Activated CD8-positive, alpha-beta memory T cell treated with anti-CD3 and anti-CD28 coated beads for 36 hours (primary cell): Measurements from ENCODE around the gene TRIM8. TPM values are rescaled to one million over a fixed set of nuclear protein-coding genes. Genes with fewer than 3 reads are reported as not detected.

Experiments
- CTCF ChIA-PET: fragments of 350-600 bp; sonication (Branson Sonifier 250); formaldehyde crosslinking; loops from one replicate; lab custom pipeline; 2021; ENCODE audit warnings: antibody characterized with exemption; lab: Charles Lee
- POLR2A ChIA-PET: fragments of 350-600 bp; sonication (Branson Sonifier 250); formaldehyde crosslinking; loops from one replicate; lab custom pipeline; 2021; ENCODE audit warnings: antibody characterized with exemption; lab: Charles Lee
- total RNA-seq, 2 experiments: library from RNA; stranded (reverse); gene quantifications; one replicate each; pipeline ENCODE4 v1.2.3, GENCODE V29; 2021

The TRIM8 gene
- total RNA-seq, 2 experiments from 2014 or later: 67.1 to 71.0 TPM

DNA sequence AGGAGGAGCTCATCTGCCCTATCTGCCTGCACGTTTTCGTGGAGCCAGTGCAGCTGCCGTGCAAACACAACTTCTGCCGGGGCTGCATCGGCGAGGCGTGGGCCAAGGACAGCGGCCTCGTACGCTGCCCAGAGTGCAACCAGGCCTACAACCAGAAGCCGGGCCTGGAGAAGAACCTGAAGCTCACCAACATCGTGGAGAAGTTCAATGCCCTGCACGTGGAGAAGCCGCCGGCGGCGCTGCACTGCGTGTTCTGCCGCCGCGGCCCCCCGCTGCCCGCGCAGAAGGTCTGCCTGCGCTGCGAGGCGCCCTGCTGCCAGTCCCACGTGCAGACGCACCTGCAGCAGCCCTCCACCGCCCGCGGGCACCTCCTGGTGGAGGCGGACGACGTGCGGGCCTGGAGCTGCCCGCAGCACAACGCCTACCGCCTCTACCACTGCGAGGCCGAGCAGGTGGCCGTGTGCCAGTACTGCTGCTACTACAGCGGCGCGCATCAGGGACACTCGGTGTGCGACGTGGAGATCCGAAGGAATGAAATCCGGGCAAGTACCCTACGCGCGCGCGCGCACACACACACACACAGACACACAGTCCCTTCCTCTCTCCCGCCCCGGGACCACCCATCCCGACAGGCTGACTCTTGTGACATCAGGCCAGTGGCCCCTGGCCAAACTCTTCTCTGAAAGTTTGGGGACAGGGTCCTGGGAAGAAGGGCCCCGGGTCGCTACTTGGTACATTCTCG lies 538 bp downstream of the TRIM8 start:
- ChIA-PET POLR2A (interaction anchor here (0.6 to 4.1 kb wide), 13 partner anchors 11 to 526 kb away, joined by 3 to 54 read pairs (median 4); partner anchors contain the start of genes ARL3, CNNM2, NFKB2 and SFXN2), CTCF (interaction anchor here (0.5 to 3.2 kb wide), 11 partner anchors 10 to 141 kb away, joined by 3 to 29 read pairs (median 4); partner anchors contain the start of genes ARL3, SFXN2 and SUFU)

- POLR2A ChIA-PET: interaction anchor here (0.6 to 4.1 kb wide), 9 partner anchors 10 to 527 kb away, joined by 3 to 54 read pairs (median 5); partner anchors contain the start of genes ARL3, CNNM2, NFKB2 and SFXN2
Observed at GRCh38 chr10:102645388-102645740, 1.1 kb downstream of the TRIM8 start.

GRCh38 chr10:102645741-102646609 lies 1.7 kb downstream of the TRIM8 start:
- ChIA-PET CTCF (interaction anchor here (0.7 to 3.2 kb wide), 11 partner anchors 11 to 240 kb away, joined by 3 to 29 read pairs (median 4); partner anchors contain the start of genes ARL3, SFXN2 and SUFU), POLR2A (interaction anchor here (0.6 to 4.1 kb wide), 12 partner anchors 13 to 533 kb away, joined by 3 to 54 read pairs (median 4); partner anchors contain the start of genes ARL3, CNNM2 and SFXN2)

More at GRCh38 chr10:102645388-102645740, 1.1 kb downstream of the TRIM8 start:
- CTCF ChIA-PET: interaction anchor here (0.7 to 3.2 kb wide), 5 partner anchors 10 to 141 kb away, joined by 3 to 29 read pairs (median 4); partner anchors contain the start of genes ARL3, SFXN2 and SUFU

DNA sequence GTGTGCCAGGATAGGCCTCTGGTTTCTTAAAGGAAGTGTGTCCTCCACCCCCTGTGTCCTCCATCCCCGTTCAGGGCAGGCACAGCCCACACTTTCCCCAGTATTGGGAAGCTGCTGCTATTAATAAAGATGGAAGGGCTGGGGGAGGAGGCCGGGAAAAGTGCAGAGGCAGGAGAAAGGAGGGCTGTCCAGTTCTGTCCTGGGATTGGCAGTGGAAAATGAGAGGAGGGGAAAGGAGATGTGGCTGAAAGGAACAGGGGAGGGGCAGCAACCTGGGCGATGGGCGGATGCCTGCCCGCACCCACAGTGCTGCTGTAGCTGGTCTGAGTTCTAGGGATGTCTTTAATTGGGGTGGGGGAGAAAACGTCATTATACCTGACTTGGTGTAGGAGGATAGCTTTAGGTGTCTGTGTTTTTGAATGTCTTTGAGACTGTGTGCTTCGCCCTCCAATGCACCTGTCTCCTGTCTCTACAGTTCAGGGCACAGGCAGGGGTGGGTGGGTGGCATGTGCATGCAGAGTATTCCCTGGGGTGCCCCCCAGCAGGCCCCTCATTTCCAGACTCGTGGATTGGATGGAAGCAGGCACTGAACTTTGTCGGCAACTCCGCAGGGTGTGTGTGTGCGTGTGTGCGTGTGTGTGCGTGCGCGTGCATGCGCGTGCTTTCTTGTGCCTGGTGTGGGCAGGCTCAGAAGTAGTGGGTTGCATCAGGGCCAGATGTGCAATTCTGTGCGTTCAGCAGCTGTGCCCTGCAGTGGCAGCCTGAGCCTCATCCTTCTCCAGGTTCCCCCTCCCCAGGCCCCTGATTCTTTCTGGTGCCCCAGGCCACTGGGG lies 2.5 kb downstream of the TRIM8 start:
- POLR2A ChIA-PET: interaction anchor here (0.6 to 4.1 kb wide), 8 partner anchors 12 to 534 kb away, joined by 3 to 54 read pairs (median 4); partner anchors contain the start of genes ARL3, CNNM2 and SFXN2

GRCh38 chr10:102647443-102648268 lies 3.4 kb downstream of the TRIM8 start:
- POLR2A ChIA-PET: interaction anchor here (0.6 to 4.1 kb wide), 4 partner anchors 13 to 197 kb away, joined by 3 to 54 read pairs (median 21); partner anchors contain the start of genes ARL3 and SFXN2
- CTCF ChIA-PET: interaction anchor here (0.6 to 1.8 kb wide), 3 partner anchors 13 to 865 kb away, joined by 3 to 5 read pairs (median 4); no protein-coding TSS in a partner anchor

More for the DNA sequence above, 2.5 kb downstream of the TRIM8 start:
- CTCF ChIA-PET: interaction anchor here (0.9 to 3.2 kb wide), 8 partner anchors 14 to 241 kb away, joined by 3 to 29 read pairs (median 4); partner anchors contain the start of genes ARL3, SFXN2 and SUFU

- CTCF ChIA-PET: interaction anchor here (0.6 to 1.4 kb wide), 2 partner anchors 21 to 865 kb away, joined by 3 read pairs; no protein-coding TSS in a partner anchor
- POLR2A ChIA-PET: interaction anchor here (0.6 kb wide), 1 partner anchor 21 kb away, joined by 3 read pairs; no protein-coding TSS in a partner anchor
Observed at GRCh38 chr10:102648269-102648888, 4.1 kb downstream of the TRIM8 start.

DNA sequence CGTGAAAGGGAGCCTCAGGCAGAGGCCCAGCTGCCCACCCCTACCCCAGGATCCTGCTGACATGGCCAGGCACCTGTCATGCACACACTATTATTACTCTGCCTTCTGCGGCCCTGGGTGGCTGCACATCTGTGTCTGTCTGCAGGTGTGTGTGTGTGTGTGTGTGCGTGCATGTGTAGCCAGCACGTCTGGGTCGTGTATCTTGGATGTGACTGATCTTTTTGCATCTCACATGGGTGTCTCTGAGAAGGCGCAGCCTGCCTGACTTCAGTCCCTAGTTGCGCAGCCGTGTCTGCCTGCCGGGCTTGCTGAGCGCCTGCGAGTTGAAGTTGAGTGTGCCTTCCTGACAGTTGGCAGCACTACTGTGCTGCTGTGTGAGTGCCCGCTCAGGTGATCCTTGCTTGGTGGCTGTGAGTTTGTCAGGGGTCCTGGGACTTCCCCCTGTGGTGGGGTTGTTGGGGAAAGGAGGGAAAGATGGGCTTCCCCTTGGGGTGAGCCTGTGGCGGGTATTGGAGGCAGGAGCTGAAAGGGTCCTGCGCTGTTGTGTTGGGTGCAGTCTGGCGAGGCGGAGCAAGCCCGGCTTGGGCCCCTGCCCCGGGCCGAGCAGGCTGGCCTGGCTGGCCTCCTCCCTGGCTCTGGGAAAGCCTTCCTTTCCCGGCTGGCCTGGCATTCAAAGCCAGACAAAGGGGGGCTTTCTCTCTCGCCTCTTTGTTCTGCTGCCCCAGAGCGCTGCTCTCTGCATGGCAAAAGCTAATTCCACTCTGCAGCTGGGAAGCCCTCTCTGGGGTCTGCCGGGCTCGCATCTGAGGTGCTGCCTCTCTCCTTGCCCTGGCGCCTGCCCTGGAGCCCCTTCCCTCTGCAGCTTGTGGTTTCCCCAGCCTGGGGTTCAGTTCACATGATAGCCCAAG lies 4.9 kb downstream of the TRIM8 start:
- POLR2A ChIA-PET: interaction anchor here (1.8 kb wide), 1 partner anchor 12 kb away, joined by 5 read pairs; no protein-coding TSS in a partner anchor
- CTCF ChIA-PET: interaction anchor here (1.3 to 1.5 kb wide), 3 partner anchors 12 to 24 kb away, joined by 3 to 4 read pairs (median 3); no protein-coding TSS in a partner anchor

DNA sequence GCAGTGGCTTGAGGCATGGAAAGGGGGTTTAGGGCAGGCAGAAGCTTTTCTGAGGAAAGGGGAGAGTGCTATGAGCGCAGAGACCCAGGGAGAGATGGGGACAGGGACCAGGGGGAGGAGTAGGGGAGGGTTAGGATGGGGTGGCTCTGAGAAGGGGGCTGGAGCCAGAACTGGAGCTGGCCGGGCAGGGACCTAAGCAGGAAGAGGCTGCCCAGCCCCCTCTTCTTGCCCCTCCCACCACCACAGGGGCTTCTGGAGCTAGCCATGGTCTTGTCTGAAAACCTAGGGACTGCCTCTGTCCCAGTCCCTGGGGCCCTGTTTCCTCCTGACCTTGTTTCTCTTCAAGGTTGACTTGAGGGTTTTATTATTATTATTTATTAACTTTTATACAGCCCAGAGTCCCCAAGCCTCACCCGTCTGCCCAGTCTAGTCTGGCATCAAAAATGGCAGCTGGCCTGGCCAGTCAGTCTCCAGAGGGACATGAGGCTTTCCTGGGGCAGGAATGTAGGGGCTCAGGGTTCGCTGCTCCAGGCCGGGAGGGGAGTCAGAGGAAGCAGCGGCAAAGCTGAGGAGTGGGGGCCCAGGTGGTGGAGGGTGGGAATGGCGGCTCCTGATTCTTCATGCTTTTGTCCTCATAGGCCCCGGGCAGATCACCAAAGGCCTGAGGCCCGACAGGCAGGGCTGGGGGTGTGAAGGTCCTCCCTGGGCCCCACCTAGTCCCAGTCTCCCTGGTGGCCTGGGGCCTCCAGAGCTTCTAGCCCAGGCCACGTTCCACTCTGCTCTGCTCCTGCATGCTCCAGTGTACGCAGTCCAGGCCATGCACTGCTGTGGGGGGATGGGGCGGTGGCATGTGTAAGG lies 5.7 kb downstream of the TRIM8 start:
- CTCF ChIA-PET: interaction anchor here (0.6 to 1.5 kb wide), 4 partner anchors 11 to 1598 kb away, joined by 3 to 4 read pairs (median 3); no protein-coding TSS in a partner anchor

GRCh38 chr10:102650655-102651454 lies 6.6 kb downstream of the TRIM8 start:
- CTCF ChIA-PET: interaction anchor here (0.6 to 1.5 kb wide), 2 partner anchors 23 to 1597 kb away, joined by 3 read pairs; no protein-coding TSS in a partner anchor

More for the DNA sequence above, 5.7 kb downstream of the TRIM8 start:
- POLR2A ChIA-PET: interaction anchor here (1.2 to 1.9 kb wide), 3 partner anchors 9 to 14 kb away, joined by 3 to 5 read pairs (median 5); no protein-coding TSS in a partner anchor

GRCh38 chr10:102651455-102652169 lies 7.3 kb downstream of the TRIM8 start:
- POLR2A ChIA-PET: interaction anchor here (0.8 to 1.9 kb wide), 4 partner anchors 7 to 61 kb away, joined by 3 to 5 read pairs (median 4); no protein-coding TSS in a partner anchor

More at GRCh38 chr10:102650655-102651454, 6.6 kb downstream of the TRIM8 start:
- POLR2A ChIA-PET: interaction anchor here (1.2 to 1.9 kb wide), 3 partner anchors 8 to 13 kb away, joined by 3 to 5 read pairs (median 5); no protein-coding TSS in a partner anchor

DNA sequence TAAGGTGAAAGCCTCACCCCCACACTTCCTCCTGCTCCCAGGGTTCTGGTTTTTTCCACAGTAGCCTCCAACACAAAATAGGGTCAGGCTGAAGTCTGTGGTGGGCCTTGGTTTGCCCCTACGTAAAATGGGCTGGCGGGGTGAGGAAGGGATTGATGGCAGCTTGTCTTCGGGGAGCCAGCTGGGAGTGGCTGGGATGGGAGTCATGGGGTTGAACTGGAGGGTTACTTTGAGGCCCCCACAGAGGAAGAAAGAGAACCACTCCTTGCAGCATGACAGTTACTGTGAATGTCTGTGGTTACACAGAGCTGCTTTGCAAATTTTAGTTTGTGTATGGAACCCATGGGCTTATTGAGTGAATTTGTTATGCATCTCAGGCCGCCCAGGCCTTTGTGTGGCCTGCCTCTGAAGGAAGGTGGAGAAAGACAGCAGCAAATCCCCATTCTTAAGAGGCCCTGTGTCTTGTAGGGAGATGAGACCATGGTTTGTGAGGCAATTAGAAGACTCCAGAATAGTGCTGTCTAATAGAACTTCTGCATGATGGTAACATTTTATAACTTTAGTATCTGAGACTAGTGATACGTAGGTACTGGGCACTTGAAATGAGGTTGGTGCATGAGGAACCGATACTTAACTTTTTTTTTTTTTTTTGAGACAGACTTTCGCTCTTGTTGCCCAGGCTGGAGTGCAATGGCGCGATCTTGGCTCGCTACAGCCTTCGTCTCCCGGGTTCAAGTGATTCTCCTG lies 8.1 kb downstream of the TRIM8 start:
- POLR2A ChIA-PET: interaction anchor here (0.8 to 1.9 kb wide), 4 partner anchors 10 to 61 kb away, joined by 3 to 5 read pairs (median 4); no protein-coding TSS in a partner anchor
- CTCF ChIA-PET: no interaction called here

More at GRCh38 chr10:102651455-102652169, 7.3 kb downstream of the TRIM8 start:
- CTCF ChIA-PET: no interaction called here
